G401.6 (cell line): ENCODE measurements around the gene COA1.
"Not testable (repeated sequence)": the region's sequence is repeated elsewhere in the genome, so short reads cannot be mapped to it uniquely, and the experiment has no call there.

Experiments
- FAIRE-seq: peaks from 2 replicates; lab custom pipeline; 2012; peaks lifted over from hg19 to GRCh38; lab: Jason Lieb, UNC

COA1 gene

DNA sequence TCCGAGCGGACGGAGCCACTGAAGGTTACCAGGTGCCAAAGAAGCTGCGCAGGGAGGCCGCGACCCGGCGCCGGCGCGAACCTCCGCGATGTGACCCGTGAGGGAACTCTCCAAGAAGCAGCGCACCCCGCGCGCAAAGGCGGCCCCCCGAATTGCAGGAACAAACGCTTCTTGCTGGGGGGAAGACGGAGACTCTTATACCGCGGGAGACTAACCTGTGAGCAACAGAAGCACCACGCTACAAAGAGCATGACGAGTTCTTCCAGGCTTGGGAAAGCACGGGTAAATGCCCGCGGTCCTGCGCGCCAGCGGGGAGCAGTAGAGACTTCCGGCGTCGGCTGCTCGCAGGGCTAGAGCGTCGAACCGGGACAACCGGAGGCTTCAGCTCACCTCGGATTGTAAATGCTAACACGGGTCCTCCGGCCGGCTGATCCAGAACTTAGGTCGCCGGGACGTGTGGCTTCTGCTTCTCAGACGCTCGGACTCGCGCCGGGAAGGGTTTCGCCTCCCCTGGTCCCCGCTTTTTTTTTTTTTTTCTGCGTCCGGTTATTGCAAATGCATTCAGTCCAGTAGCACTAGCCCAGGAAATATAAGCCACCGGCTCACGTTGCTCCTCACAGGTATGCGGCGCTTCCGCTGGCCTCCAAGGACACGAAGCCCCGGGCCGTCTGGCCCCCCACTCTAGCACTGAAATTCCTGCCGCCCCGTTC lies at the start of gene COA1:
Gene COA1 (minus strand): TSS at position 310 of the 710 bp plus-strand sequence. CDS start 80,909 bp downstream, outside the sequence.
- peak; percentile 49 for FAIRE-seq

- not testable (repeated sequence) for FAIRE-seq
Observed at GRCh38 chr7:43778293-43779044, 49.1 kb upstream of the COA1 start.

DNA sequence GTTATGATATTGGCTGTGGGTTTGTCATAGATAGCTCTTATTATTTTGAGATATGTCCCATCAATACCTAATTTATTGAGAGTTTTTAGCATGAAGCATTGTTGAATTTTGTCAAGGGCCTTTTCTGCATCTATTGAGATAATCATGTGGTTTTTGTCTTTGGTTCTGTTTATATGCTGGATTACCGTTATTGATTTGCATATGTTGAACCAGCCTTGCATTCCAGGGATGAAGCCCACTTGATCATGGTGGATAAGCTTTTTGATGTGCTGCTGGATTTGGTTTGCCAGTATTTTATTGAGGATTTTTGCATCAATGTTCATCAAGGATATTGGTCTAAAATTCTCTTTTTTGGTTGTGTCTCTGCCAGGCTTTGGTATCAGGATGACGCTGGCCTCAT lies 45.9 kb upstream of the COA1 start:
- FAIRE-seq = not testable (repeated sequence)

GRCh38 chr7:43773268-43773667 lies 43.9 kb upstream of the COA1 start:
- FAIRE-seq = not testable (repeated sequence)

DNA sequence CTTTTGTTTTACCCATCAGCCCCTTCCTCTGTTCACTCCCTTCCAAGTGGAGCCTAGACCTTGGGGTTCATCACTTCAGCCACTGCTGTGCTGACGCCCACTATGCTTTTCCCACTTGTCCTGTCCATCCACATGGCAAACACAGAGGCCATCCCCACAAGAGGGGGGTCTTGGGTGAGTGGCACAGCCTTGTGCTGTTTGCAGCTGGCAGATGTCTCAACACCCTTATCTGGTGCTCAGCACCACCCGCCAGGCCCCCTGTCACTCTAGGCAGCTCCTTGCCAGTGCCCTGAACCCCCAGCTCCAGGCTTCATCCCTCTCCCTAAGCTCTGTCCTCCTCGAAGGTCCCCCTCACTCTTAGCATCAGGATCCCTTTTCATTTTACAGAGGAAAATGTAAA lies 42.2 kb upstream of the COA1 start:
- no peak for FAIRE-seq

DNA sequence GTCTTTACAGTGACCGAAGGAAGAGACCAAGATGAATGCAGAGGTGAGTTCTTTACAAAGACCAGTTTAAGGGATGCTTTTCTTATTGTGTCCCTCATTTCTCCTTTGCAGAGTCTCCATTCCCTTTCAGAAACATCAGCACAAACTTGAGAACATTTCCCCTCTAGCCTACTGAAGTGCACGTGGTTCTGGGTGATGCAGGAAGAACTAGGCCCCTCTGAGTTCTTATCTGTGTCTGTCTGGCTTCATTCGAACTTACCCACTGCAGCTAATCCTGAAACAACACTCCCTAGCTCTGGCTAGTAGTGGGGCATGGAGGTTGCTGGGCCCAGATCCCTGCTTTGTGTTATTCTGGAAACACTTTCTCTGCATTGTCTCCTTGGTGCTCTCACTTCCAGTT lies 41.8 kb upstream of the COA1 start:
- FAIRE-seq = no peak

GRCh38 chr7:43769791-43770465 lies 40.6 kb upstream of the COA1 start:
- no peak for FAIRE-seq

GRCh38 chr7:43769281-43769680 lies 40.0 kb upstream of the COA1 start:
- no peak for FAIRE-seq

GRCh38 chr7:43768887-43769272 lies 39.6 kb upstream of the COA1 start:
- no peak for FAIRE-seq

- no peak for FAIRE-seq
Observed at GRCh38 chr7:43768201-43768886, 39.0 kb upstream of the COA1 start.

DNA sequence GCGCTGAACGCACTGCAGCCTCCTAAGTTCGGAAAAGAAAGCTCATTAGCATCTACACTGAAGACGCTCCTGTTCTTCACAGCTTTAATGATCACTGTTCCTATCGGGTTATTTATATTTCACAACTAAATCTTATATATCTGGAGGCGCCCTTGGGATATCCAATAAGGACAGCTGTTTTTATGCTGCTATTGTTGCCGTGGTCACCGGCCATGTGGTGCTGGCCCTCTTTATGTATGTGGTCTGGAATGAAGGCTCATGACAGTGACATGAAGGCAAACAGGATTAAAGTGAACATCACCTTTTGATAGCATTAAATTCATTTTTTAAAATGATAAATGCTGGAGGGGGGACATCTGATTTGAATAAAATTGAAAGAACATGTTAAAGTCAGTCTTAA lies 38.0 kb upstream of the COA1 start:
- no peak for FAIRE-seq

DNA sequence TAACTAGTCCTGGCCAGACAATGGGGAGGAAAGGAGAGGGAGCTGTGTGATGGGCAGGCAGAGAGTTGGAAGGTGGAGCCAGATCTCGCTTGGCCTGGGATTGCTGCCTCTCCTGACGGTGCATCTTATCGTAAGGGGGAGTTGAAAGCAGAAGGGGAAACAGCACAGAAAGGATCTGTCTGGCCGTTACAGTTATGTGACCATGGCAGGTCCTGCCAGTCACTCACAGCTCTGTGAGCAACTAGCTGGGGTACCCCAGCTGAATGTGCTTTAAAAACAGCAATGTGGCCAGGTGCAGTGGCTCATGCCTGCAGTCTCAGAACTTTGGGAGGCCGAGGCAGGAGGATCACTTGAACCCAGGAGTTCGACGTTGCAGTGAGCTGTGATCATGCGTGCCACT lies 37.2 kb upstream of the COA1 start:
- FAIRE-seq = no peak

DNA sequence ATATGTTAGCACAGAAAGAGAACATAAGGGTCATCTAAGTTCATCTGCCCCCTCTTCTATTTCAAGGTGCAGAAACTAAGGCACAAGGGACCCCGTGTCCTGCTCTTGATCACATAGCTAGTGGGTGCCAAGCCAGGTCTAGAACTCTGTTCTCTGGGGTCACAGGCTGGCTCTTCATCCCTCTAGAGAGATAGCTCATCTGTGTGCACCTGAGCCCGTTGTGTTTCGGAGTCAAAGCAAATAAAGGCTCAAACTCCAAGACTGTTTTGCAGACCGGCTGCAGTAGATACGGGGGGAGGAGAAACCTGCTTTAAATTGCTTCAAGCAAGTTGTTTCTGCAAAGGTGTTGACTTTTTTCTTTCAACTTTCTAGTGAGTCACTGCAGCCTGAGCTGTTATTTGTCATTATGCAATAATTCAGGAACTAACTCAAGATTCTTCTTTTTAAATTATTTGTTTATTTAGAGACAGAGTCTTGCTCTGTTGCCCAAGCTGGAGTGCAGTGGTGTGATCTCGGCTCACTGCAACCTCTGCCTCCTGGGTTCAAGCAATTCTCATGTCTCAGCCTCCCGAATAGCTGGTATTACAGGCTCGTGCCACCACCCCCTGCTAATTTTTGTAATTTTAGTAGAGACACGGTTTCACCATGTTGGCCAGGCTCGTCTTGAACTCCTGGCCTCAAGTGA lies 35.6 kb upstream of the COA1 start:
- no peak for FAIRE-seq

- FAIRE-seq = no peak
Observed at GRCh38 chr7:43764039-43764761, 34.9 kb upstream of the COA1 start.

GRCh38 chr7:43763183-43763582 lies 33.9 kb upstream of the COA1 start:
- FAIRE-seq = no peak

- no peak for FAIRE-seq
Observed at GRCh38 chr7:43761938-43762692, 32.8 kb upstream of the COA1 start.

DNA sequence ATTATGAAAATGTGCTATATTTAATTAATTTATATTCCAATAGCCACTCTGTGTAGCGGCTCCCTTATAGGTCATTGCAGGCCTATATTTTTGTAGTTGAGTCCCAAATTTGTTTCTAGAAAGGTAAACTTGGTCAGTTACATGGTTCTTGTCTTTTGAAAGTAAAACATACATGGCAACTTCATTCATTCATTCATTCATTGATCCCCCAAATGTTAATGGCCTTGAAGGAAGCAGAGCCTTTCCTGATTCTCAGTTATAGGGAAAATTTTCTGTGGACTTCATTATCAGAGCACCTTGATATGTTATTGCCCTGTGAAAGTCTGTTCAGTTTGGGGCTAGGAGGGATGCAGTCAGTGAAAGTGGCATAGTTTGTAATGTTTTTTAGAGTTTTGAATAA lies 32.1 kb upstream of the COA1 start:
- FAIRE-seq = no peak

GRCh38 chr7:43760861-43761260 lies 31.5 kb upstream of the COA1 start:
- no peak for FAIRE-seq

- FAIRE-seq = no peak
Observed at GRCh38 chr7:43758822-43759683, 29.7 kb upstream of the COA1 start.
